Gastrocnemius medialis (tissue), 4 donors: ENCODE data around the gene CXCL6. TPM values are rescaled to one million over a fixed set of nuclear protein-coding genes. Genes with fewer than 3 reads are reported as not detected.

Experiments
- ATAC-seq, 2 donors: fragments of 150-250 bp; one replicate each; pipeline ENCODE4 v1.9.1; 2016
- DNase-seq, 2 donors: peaks; one replicate each; pipeline ENCODE4 v3.0.0-alpha.2; 2019
- H3K27ac ChIP-seq, 4 donors: fragments of 200-600 bp; sonication (generic); 1 replicate in 1 of 4; 2 replicates in 3 of 4; pipeline ENCODE4 v1.5.1; 2016 to 2018; ENCODE audit warnings: mild to moderate bottlenecking in 2 of 4, moderate library complexity in 1 of 4
- H3K27me3 ChIP-seq, 3 donors: fragments of 200-600 bp; sonication (generic) in 2 of 3; 1 replicate in 1 of 3; 2 replicates in 2 of 3; pipeline versions ENCODE4 v1.5.1 to v1.6.0; 2016 to 2019; ENCODE audit warnings: mild to moderate bottlenecking in 1 of 3, moderate library complexity in 1 of 3
- H3K36me3 ChIP-seq, 2 donors: fragments of 200-600 bp; sonication (generic) in 1 of 2; one replicate each; pipeline ENCODE4 v1.5.1; 2017 to 2018
- H3K4me1 ChIP-seq, 2 donors: fragments of 200-600 bp; sonication (generic) in 1 of 2; one replicate each; pipeline ENCODE4 v1.5.1; 2016 to 2017; ENCODE audit warnings: mild to moderate bottlenecking in 2 of 2
- H3K4me3 ChIP-seq, 4 donors: fragments of 200-600 bp; sonication (generic) in 3 of 4; 1 replicate in 1 of 4; 2 replicates in 3 of 4; pipeline ENCODE4 v1.5.1; 2016 to 2019; ENCODE audit warnings: mild to moderate bottlenecking in 2 of 4
- H3K9me3 ChIP-seq, 3 donors: fragments of 200-600 bp; sonication (generic) in 2 of 3; 1 replicate in 1 of 3; 2 replicates in 2 of 3; pipeline ENCODE4 v1.5.1; 2016 to 2019
- CTCF ChIP-seq, 5 experiments: fragments of 450-650 bp in 3 of 5; fragments of 200-600 bp in 2 of 5; sonication (generic) in 2 of 5; IDR thresholded peaks in 4 of 5; conservative IDR thresholded peaks in 1 of 5; 1 replicate in 4 of 5; 2 replicates in 1 of 5; pipeline ENCODE4 v1.5.1; 2016 to 2019; ENCODE audit warnings: antibody characterized with exemption in 5 of 5, mild to moderate bottlenecking in 3 of 5, moderate library complexity in 3 of 5
- POLR2A ChIP-seq, 2 donors: fragments of 450-650 bp; IDR thresholded peaks; one replicate each; pipeline ENCODE4 v1.6.1; 2017; ENCODE audit warnings: antibody characterized with exemption in 2 of 2, mild to moderate bottlenecking in 2 of 2, moderate library complexity in 2 of 2
- in situ Hi-C, 4 donors: fragments of 200-750 bp; cut with MboI; loops; one replicate each; pipeline versions ENCODE4 v1.15.0 to v1.8.0; 2017; ENCODE audit warnings: low sequenced_read_pairs in 4 of 4
- intact Hi-C: fragments of 100-400 bp; cut with DNase I; formaldehyde crosslinking; loops from one replicate; pipeline ENCODE4 v1.15.1; 2023; ENCODE audit warnings: low total_unique reads
- total RNA-seq, 4 donors: library from RNA; depleted of rRNA; stranded (reverse); fragments of >200 nt; gene quantifications; one replicate each; pipeline versions ENCODE4 v1.1.0 to v1.2.3, GENCODE V29; 2016

CXCL6 gene
- 1 to 10 TPM in 1 of 4 donors, not detected in 3; 3.7 TPM for total RNA-seq

GRCh38 chr4:73836373-73837279, at the start of gene CXCL6:
CXCL6 (plus strand) TSS chr4:73836678; CDS start chr4:73836751, 73 bp downstream.
- Histone ChIP-seq H3K36me3 (no peaks in the 10 kb centered on the region), H3K4me3 (peak within 1 kb of the TSS in 3 of 4 donors; percentile 25 to 36 (median 30)), H3K27me3 (peaks cover 0 to 10% (median 4%) of the 10 kb centered on the region in 3 donors), H3K4me1 (no peaks in the 10 kb centered on the region), H3K27ac (no peak within 1 kb of the TSS), H3K9me3 (no peaks in the 10 kb centered on the region)
- TF ChIP-seq CTCF (IDR thresholded peaks at IDR 0.05 in 4 of 5, conservative IDR thresholded peaks at IDR 0.05 in 1 of 5) (no peak), POLR2A (IDR thresholded peaks at IDR 0.05) (no peak)
- intact Hi-C loops: no loop called here
- in situ Hi-C loops: no loop called here
- no peak for DNase-seq
- no peak for ATAC-seq

GRCh38 chr4:73788411-73788810, 48.1 kb upstream of the CXCL6 start:
- in situ Hi-C loops (no loop called here), intact Hi-C loops (no loop called here)
- TF ChIP-seq POLR2A (IDR thresholded peaks at IDR 0.05): no peak
- no peak for TF ChIP-seq CTCF (IDR thresholded peaks at IDR 0.05 in 4 of 5, conservative IDR thresholded peaks at IDR 0.05 in 1 of 5)
- DNase-seq (no peak), ATAC-seq (no peak)
- no peaks in the 10 kb centered on the region for H3K9me3 ChIP-seq
- H3K27ac ChIP-seq: no peak overlapping the region
- no peak overlapping the region for H3K4me3 ChIP-seq
- H3K27me3 ChIP-seq: no peaks in the 10 kb centered on the region
- no peaks in the 10 kb centered on the region for H3K36me3 ChIP-seq
- H3K4me1 ChIP-seq: no peaks in the 10 kb centered on the region

- H3K36me3 ChIP-seq: no peaks in the 10 kb centered on the region
- no peak overlapping the region for H3K4me3 ChIP-seq
- ATAC-seq (no peak), DNase-seq (no peak)
- no peak for TF ChIP-seq CTCF (IDR thresholded peaks at IDR 0.05 in 4 of 5, conservative IDR thresholded peaks at IDR 0.05 in 1 of 5)
- TF ChIP-seq POLR2A (IDR thresholded peaks at IDR 0.05): no peak
- no peaks in the 10 kb centered on the region for H3K27me3 ChIP-seq
- intact Hi-C loops (no loop called here), in situ Hi-C loops (no loop called here)
- no peaks in the 10 kb centered on the region for H3K9me3 ChIP-seq
- no peaks in the 10 kb centered on the region for H3K4me1 ChIP-seq
- no peak overlapping the region for H3K27ac ChIP-seq
Observed at GRCh38 chr4:73798842-73799241, 37.6 kb upstream of the CXCL6 start.

GRCh38 chr4:73800206-73800605, 36.3 kb upstream of the CXCL6 start:
- ATAC-seq (no peak), DNase-seq (no peak)
- TF ChIP-seq CTCF (IDR thresholded peaks at IDR 0.05 in 4 of 5, conservative IDR thresholded peaks at IDR 0.05 in 1 of 5): no peak
- TF ChIP-seq POLR2A (IDR thresholded peaks at IDR 0.05): no peak
- no peaks in the 10 kb centered on the region for H3K36me3 ChIP-seq
- no peaks in the 10 kb centered on the region for H3K27me3 ChIP-seq
- no peak overlapping the region for H3K4me3 ChIP-seq
- H3K9me3 ChIP-seq: no peaks in the 10 kb centered on the region
- intact Hi-C loops: no loop called here
- no peaks in the 10 kb centered on the region for H3K4me1 ChIP-seq
- in situ Hi-C loops: no loop called here
- H3K27ac ChIP-seq: no peak overlapping the region
